HG03575 (cell line): Measurements from ENCODE around the gene OGT.
"Not testable (repeated sequence)": the region's sequence is repeated elsewhere in the genome, so short reads cannot be mapped to it uniquely, and the experiment has no call there.

Experiments used
- ATAC-seq: cut with Tn5 transposase; IDR thresholded peaks from one replicate; pipeline ENCODE4 v1.9.1; 2021; ENCODE audit not compliant: unreplicated experiment, insufficient number of reproducible peaks, low FRiP score; ENCODE audit errors: extremely low read depth

Gene OGT

DNA sequence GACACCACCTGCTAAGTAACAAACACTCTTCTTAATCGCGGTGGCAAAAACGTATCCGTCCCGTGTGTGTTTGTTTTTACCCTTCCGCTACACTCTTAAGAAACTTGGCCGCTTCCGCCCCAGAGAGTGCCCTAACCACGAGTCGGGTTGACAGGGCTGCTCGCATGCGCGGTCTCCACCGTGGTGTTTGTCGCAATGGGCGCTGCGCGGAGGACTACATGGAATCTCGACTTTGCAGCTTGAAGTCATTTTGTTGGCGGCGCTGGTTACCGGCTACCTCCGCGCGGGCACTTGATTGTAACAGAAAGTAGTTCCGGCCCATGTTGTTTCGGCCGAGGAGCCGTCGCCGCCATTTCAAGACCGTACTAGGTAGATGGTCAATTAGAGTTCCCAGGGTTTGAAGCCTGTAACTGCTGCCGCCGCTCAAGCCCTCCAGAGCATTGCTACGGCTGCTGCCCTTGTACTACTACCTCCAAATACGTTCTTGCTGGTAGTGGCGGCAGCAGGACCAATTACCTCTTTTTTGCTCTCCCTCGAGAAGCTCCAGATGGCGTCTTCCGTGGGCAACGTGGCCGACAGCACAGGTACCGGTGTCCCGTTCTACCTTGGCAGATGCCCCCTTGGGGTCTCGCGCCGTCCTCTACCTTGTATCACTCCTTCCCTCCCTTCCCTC lies at the start of gene OGT:
OGT (plus strand) TSS at position 352 of the 673 bp plus-strand sequence; CDS start at position 548, 196 bp downstream.
- no peak for ATAC-seq

DNA sequence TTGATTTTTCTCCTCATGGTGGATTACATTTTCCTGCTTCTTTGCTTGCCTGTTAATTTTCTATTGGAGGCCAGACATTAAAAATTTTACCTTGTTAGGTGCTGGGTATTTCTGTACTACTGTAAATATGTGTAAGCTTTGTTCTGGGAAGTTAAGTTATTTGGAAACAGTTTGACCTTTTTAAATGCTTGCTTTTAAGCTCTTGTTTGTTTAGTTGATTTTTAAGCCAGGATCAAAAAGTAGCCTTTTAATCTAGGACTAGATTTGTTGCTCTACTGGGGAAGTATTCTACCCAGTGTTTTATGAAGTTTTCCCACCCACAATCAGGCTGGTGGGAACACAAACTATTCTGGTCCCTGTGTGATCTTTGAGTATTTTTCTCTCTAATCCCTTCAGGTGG lies 45.1 kb upstream of the OGT start:
- ATAC-seq, result no peak

DNA sequence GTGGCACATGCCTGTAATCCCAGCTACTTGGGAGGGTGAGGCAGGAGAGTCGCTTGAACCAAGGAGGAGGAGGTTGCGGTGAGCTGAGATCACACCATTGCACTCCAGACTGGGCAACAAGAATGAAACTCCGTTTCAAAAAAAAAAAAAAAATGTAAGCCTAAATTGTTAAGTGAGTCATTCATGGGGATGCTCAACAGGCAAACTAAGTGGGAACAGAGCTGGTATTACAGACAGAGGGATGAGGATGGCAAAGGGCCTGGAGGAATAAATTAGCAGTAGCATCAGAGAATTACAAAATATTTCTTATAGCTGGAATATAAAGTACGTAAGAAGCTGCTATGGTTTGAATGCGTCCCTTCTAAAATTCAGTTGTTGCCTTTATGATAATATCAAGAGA lies 43.4 kb upstream of the OGT start:
- ATAC-seq, result no peak

DNA sequence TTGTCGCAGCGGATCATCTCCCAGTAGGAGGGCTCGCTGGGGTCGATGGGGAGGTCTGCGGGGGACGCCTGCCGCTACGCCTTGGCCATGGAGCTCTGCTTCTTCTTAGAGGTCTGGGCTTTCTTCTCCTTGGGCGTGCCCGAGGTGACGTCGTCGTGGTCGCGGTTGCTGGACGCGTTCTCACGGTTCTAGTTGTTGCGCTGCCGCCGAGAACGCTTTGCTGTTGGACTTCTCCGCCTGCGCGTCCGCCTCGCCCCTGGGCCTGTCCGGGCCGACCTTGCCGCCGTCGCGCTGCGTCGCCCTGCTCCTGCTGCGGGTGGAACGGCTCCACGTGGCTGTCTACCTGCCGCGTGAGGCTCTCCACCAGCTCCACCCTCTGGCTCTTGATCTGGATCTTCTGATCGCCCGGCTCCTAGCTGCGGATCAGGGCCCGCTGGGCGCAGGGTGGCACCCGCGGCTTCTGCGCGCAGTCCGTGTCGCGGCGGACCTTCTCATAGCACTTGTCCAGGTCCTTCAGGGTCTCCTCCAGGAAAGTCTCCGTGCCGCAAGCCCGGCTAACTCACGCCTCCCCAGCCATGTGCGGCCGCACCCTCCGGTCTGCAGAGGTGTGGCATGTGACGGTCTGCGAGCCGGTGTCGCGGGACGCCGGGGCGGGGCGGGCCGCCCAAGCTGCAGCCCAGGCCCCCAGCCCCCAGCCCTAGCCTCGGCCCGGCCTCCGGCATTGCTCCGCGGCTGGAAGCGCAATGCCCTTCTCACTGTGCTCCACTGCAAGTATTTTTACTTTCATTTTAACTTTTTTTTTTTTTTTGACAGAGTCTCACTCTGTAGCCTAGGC lies 40.5 kb upstream of the OGT start:
- ATAC-seq, result no peak

DNA sequence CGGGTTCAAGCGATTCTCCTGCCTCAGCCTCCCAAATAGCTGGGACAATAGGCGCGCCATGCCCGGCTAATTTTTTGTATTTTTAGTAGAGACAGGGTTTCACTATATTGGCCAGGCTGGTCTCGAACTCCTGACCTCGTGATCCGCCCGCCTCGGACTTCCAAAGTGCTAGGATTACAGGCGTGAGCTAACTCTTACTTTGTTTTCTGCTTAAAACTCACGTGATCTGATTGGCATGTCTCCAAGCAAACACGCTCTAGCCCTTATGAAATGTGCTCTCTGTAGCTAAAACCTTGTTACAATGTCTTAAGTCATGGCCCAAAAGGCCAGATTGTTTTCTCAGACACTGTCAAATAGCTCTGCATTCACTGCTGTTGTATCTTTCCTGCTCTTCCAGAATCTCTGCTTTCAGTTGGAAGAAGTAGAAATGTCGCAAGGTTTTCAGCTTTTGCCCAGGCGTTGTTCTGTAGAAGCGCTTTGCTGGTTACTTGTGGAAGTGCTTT lies 39.7 kb upstream of the OGT start:
- ATAC-seq, result no peak

DNA sequence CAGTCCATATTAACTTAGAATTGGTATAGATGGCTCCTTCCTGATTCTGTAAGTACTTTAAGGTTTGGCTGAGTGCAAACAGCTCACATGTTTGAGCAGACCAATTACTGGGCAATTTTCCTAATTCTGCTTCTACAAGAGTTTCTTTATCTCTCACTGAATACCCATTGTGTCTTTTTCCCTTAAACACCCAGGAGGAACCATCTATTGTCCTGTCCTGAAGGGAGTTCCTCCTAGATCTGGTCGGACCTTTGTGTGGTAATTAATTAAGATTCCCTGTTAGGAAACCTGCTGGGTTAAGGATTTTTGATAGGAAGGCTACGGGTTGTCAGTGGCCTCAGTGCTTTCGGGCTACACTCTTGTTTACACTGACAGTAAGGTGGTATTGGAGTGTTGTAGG lies 36.9 kb upstream of the OGT start:
- ATAC-seq, result not testable (repeated sequence)

DNA sequence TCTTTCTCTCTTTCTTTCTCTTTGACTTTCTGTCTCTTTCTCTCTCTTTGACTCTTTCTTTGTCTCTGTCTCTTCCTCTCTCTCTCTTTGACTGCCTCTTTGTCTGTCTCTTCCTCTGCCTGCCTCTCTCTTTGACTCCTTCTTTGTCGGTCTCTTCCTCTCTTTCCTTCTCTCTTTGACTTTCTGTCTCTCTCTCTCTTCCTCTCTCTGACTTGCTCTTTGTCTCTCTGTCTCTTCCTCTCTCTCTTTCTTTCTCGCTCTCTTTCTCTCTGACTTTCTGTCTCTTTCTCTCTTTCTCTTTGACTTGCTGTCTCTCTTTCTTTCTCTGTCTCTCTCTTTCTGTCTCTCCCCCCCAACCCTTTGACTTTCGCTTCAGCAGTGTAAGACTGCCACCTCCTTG lies 36.4 kb upstream of the OGT start:
- no peak for ATAC-seq

DNA sequence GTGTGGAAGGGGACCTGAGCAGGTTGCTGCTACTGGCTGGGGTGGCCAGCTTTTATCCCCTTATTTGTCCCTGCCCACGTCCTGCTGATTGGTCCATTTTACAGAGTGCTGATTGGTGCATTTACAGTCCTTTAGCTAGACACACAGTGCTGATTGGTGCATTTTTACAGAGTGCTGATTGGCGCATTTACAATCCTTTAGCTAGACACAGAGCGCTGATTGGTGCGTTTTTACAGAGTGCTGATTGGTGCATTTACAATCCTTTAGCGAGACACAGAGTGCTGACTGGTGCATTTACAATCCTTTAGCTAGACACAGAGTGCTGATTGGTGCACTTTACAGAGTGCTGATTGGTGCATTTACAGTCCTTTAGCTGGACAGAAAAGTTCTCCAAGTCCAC lies 30.8 kb upstream of the OGT start:
- ATAC-seq, result not testable (repeated sequence)

DNA sequence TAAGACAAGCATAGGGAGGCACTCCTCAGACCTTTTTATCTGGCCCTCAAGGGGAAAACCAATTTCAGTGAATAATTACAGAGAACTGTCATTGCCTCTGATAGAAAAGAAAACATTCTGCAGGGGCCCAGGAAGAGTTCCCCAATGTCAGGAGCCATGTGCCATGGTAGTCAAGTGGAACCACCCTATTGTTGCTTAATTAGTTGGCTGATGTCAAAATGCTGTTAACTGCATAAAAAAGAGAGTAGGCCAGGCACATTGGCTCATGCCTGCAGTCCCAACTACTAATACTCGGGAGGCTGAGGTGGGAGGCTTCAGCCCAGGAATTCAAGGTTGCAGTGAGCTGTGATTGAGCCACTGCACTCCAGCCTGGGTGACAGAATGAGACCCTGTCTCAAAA lies 28.6 kb upstream of the OGT start:
- ATAC-seq, result no peak

DNA sequence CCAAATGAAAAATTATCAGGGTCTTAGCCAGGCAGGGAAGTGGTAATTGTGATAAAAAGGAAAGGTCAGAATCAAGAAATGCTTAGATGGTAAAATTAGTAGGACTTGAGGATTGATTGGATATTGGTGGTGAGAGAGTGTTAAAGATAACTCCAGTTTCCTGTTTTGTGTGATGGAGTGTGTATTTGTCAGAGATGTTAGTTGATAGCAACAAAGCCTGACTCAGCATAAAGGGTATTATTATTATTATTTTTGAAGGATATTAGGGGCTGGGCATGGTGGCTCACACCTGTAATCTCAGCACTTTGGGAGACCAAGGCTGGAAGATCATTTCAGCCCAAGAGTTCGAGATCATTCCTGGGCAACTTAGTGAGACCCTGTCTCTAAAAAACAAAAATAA lies 23.6 kb upstream of the OGT start:
- no peak for ATAC-seq

DNA sequence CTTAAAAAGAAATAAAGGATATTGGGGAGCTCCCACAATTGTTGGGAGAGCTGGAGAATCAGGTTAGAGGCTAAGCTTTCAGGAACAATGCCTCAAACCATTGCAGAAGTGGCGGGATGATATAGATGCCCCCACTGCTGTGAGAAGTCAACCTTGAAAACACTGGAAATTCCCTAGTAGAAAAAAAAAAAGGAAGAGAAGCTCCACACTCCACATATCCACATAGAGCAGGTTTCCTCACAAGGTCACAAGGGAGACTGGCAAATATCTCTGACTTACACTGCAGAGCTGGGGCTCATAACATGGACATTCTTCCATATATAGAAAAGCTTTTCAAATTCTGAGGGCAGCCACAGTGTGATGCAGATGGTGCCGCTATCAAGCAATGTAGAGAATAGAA lies 22.7 kb upstream of the OGT start:
- ATAC-seq, result no peak

DNA sequence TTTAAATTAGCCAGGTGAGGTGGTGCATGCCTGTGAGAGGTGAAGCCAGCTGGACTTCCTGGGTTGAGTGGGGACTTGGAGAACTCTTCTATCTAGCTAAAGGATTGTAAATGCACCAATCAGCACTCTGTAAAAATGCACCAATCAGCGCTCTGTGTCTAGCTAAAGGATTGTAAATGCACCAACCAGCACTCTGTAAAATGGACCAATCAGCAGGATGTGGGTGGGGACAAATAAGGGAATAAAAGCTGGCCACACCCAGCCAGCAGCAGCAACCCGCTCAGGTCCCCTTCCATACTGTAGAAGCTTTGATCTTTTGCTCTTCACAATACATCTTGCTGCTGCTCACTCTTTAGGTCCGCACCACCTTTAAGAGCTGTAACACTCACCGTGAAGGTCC lies 19.2 kb upstream of the OGT start:
- not testable (repeated sequence) for ATAC-seq

DNA sequence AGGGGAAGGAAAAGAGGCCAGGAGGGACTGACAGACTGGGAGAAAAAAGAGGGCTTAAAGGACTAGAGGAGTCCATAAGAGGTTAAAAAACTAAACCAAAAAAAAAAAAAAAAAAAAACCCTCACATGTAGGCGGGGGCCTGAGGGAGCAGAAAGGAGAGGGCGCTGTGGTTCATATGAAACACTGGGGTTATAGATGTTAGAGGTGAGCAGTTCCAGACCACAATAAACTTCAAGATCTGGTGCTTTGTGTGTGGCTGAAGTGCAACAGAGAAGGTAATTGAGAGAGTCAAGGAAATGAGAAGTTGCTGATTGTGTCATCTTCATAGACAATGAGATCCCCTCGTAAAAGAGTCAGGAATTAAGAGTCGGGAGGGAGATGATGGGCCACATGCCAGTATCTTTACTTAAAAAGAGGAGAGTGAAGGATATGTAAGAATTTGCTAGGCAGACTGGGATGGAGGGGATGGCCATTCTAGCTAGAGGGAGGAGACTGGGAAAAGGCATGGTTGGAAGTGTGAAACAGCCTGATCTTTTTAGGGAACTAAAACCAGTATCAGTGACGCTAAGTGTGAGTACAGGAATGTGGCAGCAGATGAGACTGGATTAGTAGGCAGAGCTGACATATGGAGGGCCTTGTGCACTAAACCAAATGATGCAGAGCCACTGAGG lies 18.4 kb upstream of the OGT start:
- ATAC-seq, result peak; percentile 81

DNA sequence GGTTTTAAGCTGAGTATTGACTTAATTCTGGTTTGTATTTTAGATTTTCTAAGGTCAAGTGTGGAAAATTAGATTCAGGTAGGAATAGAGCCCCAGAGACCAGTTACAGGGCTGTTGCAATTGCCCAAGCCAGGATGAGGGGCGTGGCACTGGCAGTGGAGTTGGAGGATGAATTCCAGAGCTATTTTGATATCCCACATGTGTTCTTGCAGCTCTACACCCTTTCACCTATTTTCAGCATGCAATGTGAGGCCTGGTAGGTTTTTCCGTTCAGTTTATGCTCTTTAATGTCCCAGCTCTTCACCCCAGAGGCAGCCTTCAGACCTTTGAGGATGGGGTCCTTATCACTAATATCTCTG lies 17.9 kb upstream of the OGT start:
- ATAC-seq, result no peak

DNA sequence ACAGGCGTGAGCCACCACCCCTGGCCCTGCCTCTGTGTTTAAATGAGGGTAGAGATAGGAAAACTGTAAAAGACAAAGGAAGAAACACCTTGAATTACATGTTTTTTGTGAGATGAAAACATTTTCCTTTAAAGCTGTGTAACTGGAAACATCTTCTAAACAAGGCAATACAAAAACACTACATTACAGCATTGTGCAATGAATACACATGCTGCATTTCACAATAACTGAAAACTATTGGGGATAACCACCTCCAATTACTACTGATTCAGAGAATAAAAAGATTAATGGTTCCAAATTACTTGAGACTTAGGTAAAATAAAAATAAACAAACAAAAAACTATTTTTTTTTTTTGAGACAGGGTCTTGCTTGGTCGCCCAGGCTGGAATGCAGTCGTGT lies 7.6 kb upstream of the OGT start:
- no peak for ATAC-seq

DNA sequence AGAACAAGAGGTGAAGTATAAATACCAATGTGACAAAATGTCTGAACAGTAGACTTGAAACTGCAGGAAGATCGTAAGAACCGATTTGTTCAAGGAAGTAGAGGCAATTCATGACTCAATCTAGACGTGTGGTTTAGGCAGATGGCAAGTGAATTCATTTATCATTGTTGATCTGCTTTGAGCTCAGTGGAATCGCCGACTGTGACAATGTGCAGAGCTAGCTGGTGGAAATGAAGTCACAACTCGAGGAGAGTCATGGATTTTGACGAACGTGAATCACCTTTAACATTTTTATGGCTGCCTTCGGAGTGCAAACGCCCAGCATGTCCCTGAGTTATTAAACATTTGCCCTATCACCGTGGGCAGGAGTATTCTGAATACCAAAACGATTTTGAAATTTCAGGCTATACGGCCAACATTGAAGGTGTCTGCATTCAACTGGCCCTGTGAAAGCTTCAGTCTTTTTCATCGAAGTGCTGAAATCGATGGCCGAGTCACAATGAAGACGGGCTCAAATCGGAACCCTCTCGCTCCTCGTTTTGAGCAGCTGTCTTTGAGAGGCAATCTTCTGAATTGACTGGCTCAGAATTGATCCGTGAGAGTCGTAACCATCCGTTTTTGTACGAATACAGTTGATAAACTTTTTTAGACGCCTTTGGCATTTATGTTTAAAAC lies 689 bp upstream of the OGT start:
- ATAC-seq, result no peak

DNA sequence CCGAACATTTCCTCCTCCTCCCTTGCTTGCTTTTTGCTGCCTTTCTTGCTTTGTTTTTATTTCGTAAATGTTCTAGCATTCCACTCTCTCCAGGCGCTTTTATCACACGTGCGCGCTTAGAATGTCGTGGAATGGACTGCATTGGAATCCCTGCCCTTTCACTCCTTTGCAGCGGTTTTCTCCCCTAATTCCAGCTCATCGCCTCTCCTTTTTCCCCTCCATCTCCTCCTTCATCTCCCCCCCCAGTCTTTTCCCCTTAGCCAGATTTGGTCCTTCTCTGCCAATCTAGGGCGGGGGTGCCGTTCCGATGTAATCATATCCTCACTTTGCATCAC lies 579 bp downstream of the OGT start:
- no peak for ATAC-seq

DNA sequence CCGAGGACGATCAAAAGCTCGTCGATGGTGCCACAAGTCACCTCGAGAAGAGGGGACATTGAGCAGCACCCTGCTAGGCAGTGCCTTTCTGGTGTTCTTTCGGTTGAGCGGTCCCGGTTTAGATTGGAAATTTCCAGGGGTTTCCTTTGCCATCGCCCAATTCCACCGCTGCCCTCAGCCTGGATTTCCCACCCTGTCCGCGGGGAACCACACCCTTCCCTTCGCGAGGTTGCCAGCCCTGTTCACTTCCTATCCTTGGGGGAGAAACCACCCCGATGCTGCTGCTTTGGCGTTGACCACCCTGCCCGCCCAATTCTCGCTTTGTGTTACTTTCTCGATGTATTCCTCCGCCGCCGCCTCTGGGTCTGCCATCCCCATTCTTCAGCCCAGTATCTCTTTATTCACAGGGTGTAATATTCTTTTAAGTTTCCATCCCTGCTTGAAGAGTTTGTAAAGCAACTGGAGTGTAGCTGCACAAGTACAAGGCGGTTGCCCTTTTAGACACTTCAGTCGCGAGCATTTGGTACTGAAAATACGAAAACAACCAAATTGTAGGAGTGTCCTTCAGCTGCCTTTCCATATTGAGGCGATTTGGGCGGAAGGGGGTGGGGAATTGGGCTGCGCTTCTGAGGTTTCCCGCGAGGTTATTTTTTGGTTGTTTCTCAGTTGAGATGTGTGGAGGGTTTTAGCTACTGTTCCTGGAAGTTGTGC lies 1.1 kb downstream of the OGT start:
- no peak for ATAC-seq
